Transverse colon (tissue), 4 donors: ENCODE data around the gene MYO9A. TPM values are rescaled to one million over a fixed set of nuclear protein-coding genes. Genes with fewer than 3 reads are reported as not detected.

Experiments
- DNase-seq: peaks from one replicate; pipeline ENCODE4 v3.0.0-alpha.2; 2019
- H3K27ac ChIP-seq, 4 donors: fragments of 200-600 bp; sonication (generic); 2 replicates each; pipeline ENCODE4 v1.5.1; 2016 to 2018; ENCODE audit warnings: inconsistent platforms in 4 of 4
- H3K27me3 ChIP-seq: fragments of 200-600 bp; sonication (generic); 2 replicates; pipeline ENCODE4 v1.5.1; 2017; ENCODE audit warnings: inconsistent platforms
- H3K36me3 ChIP-seq, 4 donors: fragments of 200-600 bp; sonication (generic); 2 replicates each; pipeline ENCODE4 v1.5.1; 2017 to 2019; ENCODE audit warnings: inconsistent platforms in 4 of 4
- H3K4me1 ChIP-seq, 4 donors: fragments of 200-600 bp; sonication (generic); 2 replicates each; pipeline ENCODE4 v1.5.1; 2017 to 2020; ENCODE audit warnings: inconsistent platforms in 4 of 4
- H3K4me3 ChIP-seq, 4 donors: fragments of 200-600 bp; sonication (generic); 1 replicate in 1 of 4; 2 replicates in 3 of 4; pipeline versions ENCODE4 v1.5.1 to v1.6.1; 2017 to 2019; ENCODE audit warnings: inconsistent platforms in 4 of 4
- H3K9me3 ChIP-seq, 2 donors: fragments of 200-600 bp; sonication (generic); 2 replicates each; pipeline ENCODE4 v1.5.1; 2017 to 2019; ENCODE audit warnings: inconsistent platforms in 2 of 2
- EP300 ChIP-seq: sonication (generic); formaldehyde crosslinking; IDR thresholded peaks from one replicate; pipeline ENCODE4 v1.6.1; 2017; ENCODE audit warnings: antibody characterized with exemption, low read depth
- POLR2A ChIP-seq: fragments of 450-650 bp; IDR thresholded peaks from one replicate; pipeline ENCODE4 v1.6.1; 2016; ENCODE audit warnings: antibody characterized with exemption, mild to moderate bottlenecking, moderate library complexity
- POLR2AphosphoS5 ChIP-seq, 3 donors: sonication (generic); formaldehyde crosslinking; IDR thresholded peaks; one replicate each; pipeline ENCODE4 v1.6.1; 2016; ENCODE audit warnings: antibody characterized with exemption in 3 of 3
- WGBS, 2 donors: methylation state at CpG; one replicate each; pipeline ENCODE4 v1.1.5; 2018; ENCODE audit warnings: low coverage in 1 of 2; 5-methylcytosine and 5-hydroxymethylcytosine counted together
- in situ Hi-C, 4 donors: fragments of 200-750 bp; cut with MboI; loops; one replicate each; pipeline versions ENCODE4 v1.15.0 to v1.15.1; 2017; ENCODE audit warnings: low sequenced_read_pairs in 3 of 4, low pct_ligation_motif_present in 1 of 4, low pct_unique_long_range_greater_than_20kb in 1 of 4
- intact Hi-C: fragments of 100-400 bp; cut with DNase I; formaldehyde crosslinking; loops from one replicate; pipeline ENCODE4 v1.15.1; 2023; ENCODE audit warnings: low total_unique reads
- total RNA-seq, 4 donors: library from RNA; depleted of rRNA; stranded (reverse); fragments of >200 nt; gene quantifications; one replicate each; pipeline ENCODE4 v1.1.0, GENCODE V29; 2016
- TF ChIP-seq, protein P1 (sequence below), 5 experiments: fragments of 200-600 bp in 3 of 5; fragments of 450-650 bp in 2 of 5; sonication (generic) in 3 of 5; IDR thresholded peaks; 1 replicate in 2 of 5; 2 replicates in 3 of 5; pipeline ENCODE4 v1.5.1; 2016 to 2017; ENCODE audit warnings: antibody characterized with exemption in 5 of 5, inconsistent platforms in 3 of 5, mild to moderate bottlenecking in 2 of 5, moderate library complexity in 1 of 5

Gene MYO9A
- total RNA-seq, 4 donors from 2014 or later, result 52.4 to 103 (median 74.2) TPM

DNA sequence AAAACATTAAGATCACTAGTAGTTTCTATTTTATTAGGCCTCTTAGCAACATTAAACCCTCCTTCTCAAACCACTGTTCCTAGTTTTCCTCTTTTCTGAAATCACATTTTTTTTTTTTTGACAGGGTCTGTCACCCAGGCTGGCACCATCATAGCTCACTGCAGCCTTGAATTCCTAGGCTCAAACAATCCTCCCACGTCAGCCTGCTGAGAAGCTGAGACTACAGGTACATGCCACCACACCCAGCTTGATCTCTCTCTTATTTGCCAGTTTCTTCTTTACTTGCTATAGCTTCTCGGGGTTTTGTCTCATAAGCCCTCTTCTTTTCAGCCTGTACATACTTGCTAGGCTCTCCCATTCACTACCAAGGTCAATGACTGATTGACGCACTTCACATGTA is 28.3 kb upstream of the MYO9A start:
- 85 to 90% methylated on average over 3 of the region's 3 CpGs for WGBS, 2 donors
- intact Hi-C loops (no loop called here), in situ Hi-C loops (no loop called here)
- Histone ChIP-seq H3K27me3 (no peaks in the 10 kb centered on the region), H3K4me3 (no peak overlapping the region), H3K36me3 (no peaks in the 10 kb centered on the region), H3K4me1 (peaks cover 0 to 11% (median 10%) of the 10 kb centered on the region in 4 donors), H3K9me3 (no peaks in the 10 kb centered on the region), H3K27ac (no peak overlapping the region)
- no peak for DNase-seq
- TF ChIP-seq, protein P1, sequence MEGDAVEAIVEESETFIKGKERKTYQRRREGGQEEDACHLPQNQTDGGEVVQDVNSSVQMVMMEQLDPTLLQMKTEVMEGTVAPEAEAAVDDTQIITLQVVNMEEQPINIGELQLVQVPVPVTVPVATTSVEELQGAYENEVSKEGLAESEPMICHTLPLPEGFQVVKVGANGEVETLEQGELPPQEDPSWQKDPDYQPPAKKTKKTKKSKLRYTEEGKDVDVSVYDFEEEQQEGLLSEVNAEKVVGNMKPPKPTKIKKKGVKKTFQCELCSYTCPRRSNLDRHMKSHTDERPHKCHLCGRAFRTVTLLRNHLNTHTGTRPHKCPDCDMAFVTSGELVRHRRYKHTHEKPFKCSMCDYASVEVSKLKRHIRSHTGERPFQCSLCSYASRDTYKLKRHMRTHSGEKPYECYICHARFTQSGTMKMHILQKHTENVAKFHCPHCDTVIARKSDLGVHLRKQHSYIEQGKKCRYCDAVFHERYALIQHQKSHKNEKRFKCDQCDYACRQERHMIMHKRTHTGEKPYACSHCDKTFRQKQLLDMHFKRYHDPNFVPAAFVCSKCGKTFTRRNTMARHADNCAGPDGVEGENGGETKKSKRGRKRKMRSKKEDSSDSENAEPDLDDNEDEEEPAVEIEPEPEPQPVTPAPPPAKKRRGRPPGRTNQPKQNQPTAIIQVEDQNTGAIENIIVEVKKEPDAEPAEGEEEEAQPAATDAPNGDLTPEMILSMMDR (IDR thresholded peaks at IDR 0.05), result no peak
- TF ChIP-seq EP300, result no peak

DNA sequence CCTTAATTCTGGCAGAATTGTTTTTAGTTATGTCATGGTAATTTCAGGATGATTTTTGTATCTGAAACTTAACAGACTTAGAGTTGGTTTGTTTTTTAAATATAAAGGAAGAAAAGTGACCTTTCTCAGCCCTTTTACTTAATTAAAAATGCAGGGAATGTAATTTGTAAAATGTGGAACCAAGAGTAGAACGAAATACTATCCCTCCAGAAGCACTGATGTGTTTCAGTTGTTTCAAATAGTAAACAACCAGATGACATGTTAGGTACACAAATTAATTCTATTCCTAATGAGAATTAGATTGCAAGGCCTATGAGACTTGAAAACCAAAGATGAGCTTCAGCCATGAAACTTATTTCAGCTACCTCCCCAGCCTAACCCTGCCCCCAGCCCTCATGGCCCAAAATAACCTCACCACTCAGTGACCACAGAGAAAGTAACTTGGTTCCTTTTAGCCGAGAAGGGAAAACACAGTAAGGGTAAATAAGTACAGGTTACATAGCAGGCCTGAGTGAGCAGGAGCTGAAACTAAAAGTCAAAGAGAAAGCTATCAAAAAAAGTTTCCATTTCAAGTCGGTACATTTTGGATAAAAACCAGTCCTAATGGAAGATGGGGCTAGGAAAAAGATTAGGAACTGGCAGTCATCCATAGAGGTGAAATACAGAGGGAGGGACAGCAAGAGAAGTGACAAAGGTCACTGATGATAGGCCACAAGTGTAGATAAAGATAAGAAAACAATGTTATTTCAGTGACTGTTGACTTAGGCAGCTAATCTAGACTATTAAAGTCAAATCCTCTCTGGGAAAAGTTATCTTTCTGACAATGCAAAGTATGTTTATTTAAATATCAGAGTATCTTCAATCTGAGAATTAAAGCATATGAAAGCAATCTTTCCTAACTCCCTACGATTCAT is 23.5 kb upstream of the MYO9A start:
- no peak overlapping the region for H3K4me3 ChIP-seq
- H3K4me1 ChIP-seq, result peaks cover 0 to 23% (median 18%) of the 10 kb centered on the region in 4 donors
- TF ChIP-seq EP300, result no peak
- TF ChIP-seq, protein P1 (IDR thresholded peaks at IDR 0.05), result no peak
- H3K36me3 ChIP-seq, result peaks cover 0 to 3% (median 0%) of the 10 kb centered on the region in 4 donors
- in situ Hi-C loops, result no loop called here
- no peaks in the 10 kb centered on the region for H3K27me3 ChIP-seq
- H3K27ac ChIP-seq, result no peak overlapping the region
- H3K9me3 ChIP-seq, result no peaks in the 10 kb centered on the region
- no peak for DNase-seq
- WGBS, 2 donors, result 42 to 43% methylated on average over 4 of the region's 4 CpGs
- intact Hi-C loops, result no loop called here

- Histone ChIP-seq H3K9me3 (no peaks in the 10 kb centered on the region), H3K27ac (no peak overlapping the region), H3K4me3 (no peak overlapping the region), H3K27me3 (no peaks in the 10 kb centered on the region), H3K36me3 (peaks cover 0 to 3% (median 0%) of the 10 kb centered on the region in 4 donors), H3K4me1 (peaks cover 0 to 36% (median 28%) of the 10 kb centered on the region in 4 donors)
- in situ Hi-C loops, result no loop called here
- DNase-seq, result no peak
- intact Hi-C loops, result no loop called here
- TF ChIP-seq EP300 (no peak), POLR2AphosphoS5 (IDR thresholded peaks at IDR 0.05) (no peak), POLR2A (no peak)
- TF ChIP-seq, protein P1 (IDR thresholded peaks at IDR 0.05), result no peak
- WGBS, 2 donors, result 91 to 95% methylated on average over 2 to 3 of the region's 3 CpGs
These were observed 22.1 kb upstream of the MYO9A start for GRCh38 chr15:72140088-72140487.

DNA sequence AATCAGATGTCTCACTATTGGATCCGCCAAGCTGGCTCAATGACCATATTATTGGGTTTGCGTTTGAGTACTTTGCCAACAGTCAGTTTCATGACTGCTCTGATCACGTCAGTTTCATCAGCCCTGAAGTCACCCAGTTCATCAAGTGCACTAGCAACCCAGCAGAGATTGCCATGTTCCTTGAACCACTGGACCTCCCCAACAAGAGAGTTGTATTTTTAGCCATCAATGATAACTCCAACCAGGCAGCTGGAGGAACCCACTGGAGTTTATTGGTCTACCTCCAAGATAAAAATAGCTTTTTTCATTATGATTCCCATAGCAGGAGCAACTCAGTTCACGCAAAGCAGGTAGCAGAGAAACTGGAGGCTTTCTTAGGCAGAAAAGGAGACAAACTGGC is 21.7 kb upstream of the MYO9A start:
- 100% methylated on average over 1 to 4 of the region's 4 CpGs for WGBS, 2 donors
- Histone ChIP-seq H3K36me3 (peaks cover 0 to 3% (median 0%) of the 10 kb centered on the region in 4 donors), H3K4me1 (peaks cover 0 to 36% (median 28%) of the 10 kb centered on the region in 4 donors), H3K27me3 (no peaks in the 10 kb centered on the region), H3K9me3 (no peaks in the 10 kb centered on the region), H3K27ac (no peak overlapping the region), H3K4me3 (no peak overlapping the region)
- in situ Hi-C loops, result no loop called here
- intact Hi-C loops, result no loop called here
- no peak for DNase-seq
- TF ChIP-seq POLR2AphosphoS5 (IDR thresholded peaks at IDR 0.05), result no peak
- no peak for TF ChIP-seq POLR2A
- TF ChIP-seq EP300, result no peak
- TF ChIP-seq, protein P1 (IDR thresholded peaks at IDR 0.05), result no peak
